VCaP (cell line): ENCODE results near the gene CFAP126.
"Not testable (repeated sequence)": the region's sequence is repeated elsewhere in the genome, so short reads cannot be mapped to it uniquely, and the experiment has no call there.

Experiments
- H3K27ac ChIP-seq: fragments of 450-650 bp; 2 replicates; pipeline ENCODE4 v1.5.1; 2017
- CTCF ChIP-seq: fragments of 450-650 bp; conservative IDR thresholded peaks from 2 replicates; pipeline ENCODE4 v1.5.1; 2017; ENCODE audit warnings: mild to moderate bottlenecking, moderate library complexity

Gene CFAP126

DNA sequence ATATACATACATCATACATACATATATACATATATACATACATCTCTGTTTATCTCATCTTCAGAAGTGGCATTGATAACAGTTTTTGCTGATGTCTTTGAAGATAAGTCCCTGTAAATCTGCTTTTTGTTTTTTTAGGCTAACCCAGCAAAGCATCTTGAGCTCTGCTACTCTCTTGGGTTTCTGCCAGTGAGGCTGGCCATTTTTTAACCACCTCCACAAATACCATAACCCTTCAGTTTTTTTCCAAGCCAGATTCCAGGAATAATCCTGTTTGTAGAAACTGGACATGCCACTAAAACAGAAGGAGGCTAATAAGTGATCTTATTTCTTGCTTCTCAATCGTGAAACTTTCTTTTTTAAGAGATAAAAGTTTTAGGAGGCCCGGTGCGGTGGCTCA lies 31.9 kb downstream of the CFAP126 start:
- H3K27ac ChIP-seq = no peak overlapping the region
- TF ChIP-seq CTCF = no peak

DNA sequence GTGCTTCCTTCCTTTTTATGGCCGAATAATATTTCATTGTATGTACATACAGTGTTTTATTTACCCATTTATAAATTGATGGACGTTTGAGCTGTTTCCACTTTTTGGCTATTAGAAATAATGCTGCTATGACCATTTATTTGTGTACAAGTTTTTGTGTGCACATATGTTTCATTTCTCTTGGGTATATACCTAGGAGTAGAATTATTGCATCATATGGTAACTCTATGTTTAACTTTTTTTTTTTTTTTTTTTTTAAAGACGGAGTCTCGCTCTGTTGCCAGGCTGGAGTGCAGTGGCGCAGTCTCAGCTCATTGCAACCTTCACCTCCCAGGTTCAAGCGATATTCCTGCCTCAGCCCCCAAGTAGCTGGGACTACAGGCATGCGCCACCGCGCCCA lies 34.5 kb downstream of the CFAP126 start:
- TF ChIP-seq CTCF = no peak
- H3K27ac ChIP-seq = no peak overlapping the region

DNA sequence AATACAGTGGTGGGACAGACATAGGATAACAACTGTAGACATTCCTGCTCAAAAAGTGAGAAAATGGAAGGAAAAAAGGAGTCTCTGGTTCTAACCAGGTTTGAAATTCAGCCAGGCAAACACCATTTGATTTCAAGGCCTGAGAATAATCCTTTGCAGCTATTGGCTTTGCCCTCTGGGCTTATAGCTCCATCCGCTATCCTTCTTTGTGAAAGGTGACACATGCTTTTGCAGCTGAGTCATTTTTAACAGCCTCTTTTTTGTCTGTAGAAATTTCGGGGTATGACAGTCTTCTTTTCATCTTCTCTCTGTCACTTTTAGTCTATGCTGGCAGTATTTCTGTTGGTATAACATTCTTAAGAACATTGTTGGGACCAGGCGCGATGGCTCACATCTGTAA lies 37.3 kb downstream of the CFAP126 start:
- no peak for TF ChIP-seq CTCF
- H3K27ac ChIP-seq = no peak overlapping the region

DNA sequence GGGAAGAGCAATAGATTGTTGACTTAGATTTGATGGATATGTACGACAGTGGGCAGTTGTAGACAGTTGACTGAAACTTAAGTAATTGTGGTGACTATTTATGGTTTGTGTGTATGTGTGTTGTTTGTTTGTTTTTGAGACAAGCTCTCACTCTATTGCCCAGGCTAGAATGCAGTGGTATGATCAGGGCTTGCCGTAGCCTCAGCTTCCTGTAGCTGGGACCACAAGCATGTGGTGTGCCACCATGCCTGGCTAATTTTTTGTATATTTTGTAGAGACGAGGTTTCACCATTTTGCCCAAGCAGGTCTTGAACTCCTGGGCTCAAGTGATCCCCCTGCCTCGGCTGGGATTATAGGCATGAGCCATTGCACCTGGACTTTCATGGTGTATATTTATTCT lies 43.7 kb downstream of the CFAP126 start:
- TF ChIP-seq CTCF = no peak

DNA sequence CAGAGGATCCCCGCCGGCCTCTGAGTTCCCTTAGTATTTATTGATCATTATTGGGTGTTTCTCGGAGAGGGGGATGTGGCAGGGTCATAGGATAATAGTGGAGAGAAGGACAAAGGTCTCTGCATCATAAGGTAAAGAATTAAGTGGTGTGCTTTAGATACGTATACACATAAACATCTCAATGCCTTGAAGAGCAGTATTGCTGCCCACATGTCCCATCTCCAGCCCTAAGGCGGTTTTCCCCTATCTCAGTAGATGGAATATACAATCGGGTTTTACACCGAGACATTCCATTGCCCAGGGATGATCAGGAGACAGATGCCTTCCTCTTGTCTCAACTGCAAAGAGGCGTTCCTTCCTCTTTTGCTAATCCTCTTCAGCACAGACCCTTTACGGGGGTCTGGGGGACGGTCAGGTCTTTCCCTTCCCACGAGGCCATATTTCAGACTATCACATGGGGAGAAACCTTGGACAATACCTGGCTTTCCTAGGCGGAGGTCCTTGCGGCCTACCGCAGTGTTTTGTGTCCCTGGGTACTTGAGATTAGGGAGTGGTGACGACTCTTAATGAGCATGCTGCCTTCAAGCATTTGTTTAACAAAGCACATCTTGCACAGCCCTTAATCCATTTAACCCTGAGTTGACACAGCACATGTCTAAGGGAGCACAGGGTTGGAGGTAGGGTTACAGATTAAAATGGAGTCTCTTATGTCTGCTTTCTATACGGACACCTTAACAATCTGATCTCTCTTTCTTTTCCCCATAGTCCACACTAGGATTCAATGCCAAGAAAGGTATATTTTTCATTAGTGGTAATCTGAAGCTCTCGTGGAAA lies 51.6 kb downstream of the CFAP126 start:
- not testable (repeated sequence) for H3K27ac ChIP-seq

More for the DNA sequence above, 43.7 kb downstream of the CFAP126 start:
- H3K27ac ChIP-seq = no peak overlapping the region
